ENCODE data around the gene IRF2BP2. TPM values are rescaled to one million over a fixed set of nuclear protein-coding genes. Genes with fewer than 3 reads are reported as not detected.

Gene IRF2BP2
- total RNA-seq, 6 donors from 2014 or later: 83.8 to 157 (median 116) TPM

DNA sequence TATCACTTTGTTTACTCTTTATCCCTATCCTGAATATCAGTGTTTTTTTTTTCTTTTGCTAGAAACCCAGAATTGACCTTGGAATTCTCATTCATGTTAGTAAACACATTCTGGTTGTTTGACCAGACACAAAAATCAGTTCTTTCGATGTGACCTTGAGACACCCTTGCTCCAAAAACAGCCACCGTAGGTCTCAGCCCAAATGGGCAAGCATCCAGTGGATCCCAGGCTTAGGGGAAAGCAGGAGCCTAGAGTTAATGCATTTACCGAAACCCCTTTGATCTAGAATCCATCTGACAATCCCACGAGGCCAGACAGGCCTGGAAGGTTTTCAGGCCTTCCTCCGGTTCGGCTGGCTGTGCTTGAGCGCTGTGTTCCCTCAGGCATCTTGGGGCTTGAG, 47.6 kb downstream of the IRF2BP2 start:
- no peaks in the 10 kb centered on the region for H3K27me3 ChIP-seq
- H3K4me3 ChIP-seq: no peak overlapping the region
- H3K36me3 ChIP-seq: no peaks in the 10 kb centered on the region
- H3K9me3 ChIP-seq: no peaks in the 10 kb centered on the region
- H3K27ac ChIP-seq: no peak overlapping the region
- no peak for ATAC-seq (ENCODE audit: low FRiP score in 2 of 2)
- H3K4me1 ChIP-seq: no peaks in the 10 kb centered on the region
- 90 to 95% methylated on average over 7 of the region's 7 CpGs for WGBS, 2 donors
- DNase-seq: no peak
- TF ChIP-seq EP300 (IDR thresholded peaks at IDR 0.05) (no peak), POLR2A (IDR thresholded peaks at IDR 0.05) (no peak), POLR2AphosphoS5 (IDR thresholded peaks at IDR 0.05) (no peak)
- TF ChIP-seq, protein P1, sequence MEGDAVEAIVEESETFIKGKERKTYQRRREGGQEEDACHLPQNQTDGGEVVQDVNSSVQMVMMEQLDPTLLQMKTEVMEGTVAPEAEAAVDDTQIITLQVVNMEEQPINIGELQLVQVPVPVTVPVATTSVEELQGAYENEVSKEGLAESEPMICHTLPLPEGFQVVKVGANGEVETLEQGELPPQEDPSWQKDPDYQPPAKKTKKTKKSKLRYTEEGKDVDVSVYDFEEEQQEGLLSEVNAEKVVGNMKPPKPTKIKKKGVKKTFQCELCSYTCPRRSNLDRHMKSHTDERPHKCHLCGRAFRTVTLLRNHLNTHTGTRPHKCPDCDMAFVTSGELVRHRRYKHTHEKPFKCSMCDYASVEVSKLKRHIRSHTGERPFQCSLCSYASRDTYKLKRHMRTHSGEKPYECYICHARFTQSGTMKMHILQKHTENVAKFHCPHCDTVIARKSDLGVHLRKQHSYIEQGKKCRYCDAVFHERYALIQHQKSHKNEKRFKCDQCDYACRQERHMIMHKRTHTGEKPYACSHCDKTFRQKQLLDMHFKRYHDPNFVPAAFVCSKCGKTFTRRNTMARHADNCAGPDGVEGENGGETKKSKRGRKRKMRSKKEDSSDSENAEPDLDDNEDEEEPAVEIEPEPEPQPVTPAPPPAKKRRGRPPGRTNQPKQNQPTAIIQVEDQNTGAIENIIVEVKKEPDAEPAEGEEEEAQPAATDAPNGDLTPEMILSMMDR (IDR thresholded peaks at IDR 0.05): no peak

DNA sequence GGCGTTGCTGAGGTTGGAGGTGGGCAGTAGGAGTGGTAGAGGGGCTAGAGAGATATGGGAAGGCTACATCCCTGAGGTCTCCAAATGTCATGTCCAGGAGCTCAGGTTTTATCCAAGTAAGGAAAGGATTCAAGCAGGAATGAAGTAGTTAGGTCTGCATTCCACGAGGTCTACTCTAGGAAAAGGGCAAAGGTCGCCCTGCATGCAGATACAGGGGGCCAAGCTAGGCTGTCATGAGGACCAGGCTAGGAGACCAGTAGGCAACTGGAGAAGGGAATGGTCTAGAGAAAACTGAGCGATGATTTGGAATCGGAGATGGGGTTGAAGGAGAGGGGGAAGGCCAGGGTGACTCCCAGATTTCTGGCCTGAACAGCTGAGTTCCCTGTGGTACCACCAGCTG, 48.7 kb downstream of the IRF2BP2 start:
- 92 to 93% methylated on average over 5 of the region's 5 CpGs for WGBS, 2 donors
- Histone ChIP-seq H3K27ac (no peak overlapping the region), H3K4me1 (no peaks in the 10 kb centered on the region), H3K27me3 (no peaks in the 10 kb centered on the region), H3K9me3 (no peaks in the 10 kb centered on the region), H3K4me3 (no peak overlapping the region), H3K36me3 (no peaks in the 10 kb centered on the region)
- no peak for DNase-seq
- no peak for ATAC-seq (ENCODE audit: low FRiP score in 2 of 2)
- TF ChIP-seq, protein P1 (IDR thresholded peaks at IDR 0.05): no peak
- TF ChIP-seq POLR2AphosphoS5 (IDR thresholded peaks at IDR 0.05) (no peak), EP300 (IDR thresholded peaks at IDR 0.05) (no peak), POLR2A (IDR thresholded peaks at IDR 0.05) (no peak)

DNA sequence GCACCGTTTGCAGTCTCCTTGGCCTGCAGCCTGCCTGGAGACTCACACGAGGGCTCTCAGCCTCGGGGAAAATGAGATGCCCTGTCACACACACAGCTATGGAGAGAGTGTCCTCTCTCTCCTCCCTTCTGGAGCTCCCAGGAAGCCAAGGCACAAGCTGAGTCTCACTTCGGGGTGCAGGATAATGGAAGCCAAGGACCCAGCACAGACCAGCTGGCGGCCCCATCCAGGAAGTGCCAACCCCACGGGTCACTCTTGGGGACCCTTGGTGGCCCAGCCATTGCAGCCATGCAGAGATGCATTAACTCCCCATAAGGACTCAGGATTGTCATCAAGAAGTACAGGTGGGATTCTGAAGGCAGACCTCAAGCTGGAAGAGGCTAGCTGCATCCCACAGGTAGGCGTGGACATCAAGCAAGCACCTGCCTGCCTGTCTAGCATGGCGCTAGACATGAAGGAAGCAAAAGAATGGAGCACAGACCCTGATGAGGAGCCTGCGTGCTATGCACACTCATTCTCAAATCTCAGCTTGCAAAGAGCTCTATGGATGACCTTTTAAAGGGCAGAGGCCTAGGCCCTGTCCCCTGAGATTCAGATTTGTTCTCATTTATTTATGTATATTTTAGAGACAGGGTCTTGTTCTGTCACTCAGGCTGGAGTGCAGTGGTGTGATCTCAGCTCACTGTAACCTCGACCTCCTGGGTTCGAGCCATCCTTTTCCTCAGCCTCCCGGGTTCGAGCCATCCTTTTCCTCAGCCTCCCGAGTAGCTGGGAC, 49.9 kb downstream of the IRF2BP2 start:
- ATAC-seq (ENCODE audit: low FRiP score in 2 of 2): peak in 1 of 2 donors; percentile 16

DNA sequence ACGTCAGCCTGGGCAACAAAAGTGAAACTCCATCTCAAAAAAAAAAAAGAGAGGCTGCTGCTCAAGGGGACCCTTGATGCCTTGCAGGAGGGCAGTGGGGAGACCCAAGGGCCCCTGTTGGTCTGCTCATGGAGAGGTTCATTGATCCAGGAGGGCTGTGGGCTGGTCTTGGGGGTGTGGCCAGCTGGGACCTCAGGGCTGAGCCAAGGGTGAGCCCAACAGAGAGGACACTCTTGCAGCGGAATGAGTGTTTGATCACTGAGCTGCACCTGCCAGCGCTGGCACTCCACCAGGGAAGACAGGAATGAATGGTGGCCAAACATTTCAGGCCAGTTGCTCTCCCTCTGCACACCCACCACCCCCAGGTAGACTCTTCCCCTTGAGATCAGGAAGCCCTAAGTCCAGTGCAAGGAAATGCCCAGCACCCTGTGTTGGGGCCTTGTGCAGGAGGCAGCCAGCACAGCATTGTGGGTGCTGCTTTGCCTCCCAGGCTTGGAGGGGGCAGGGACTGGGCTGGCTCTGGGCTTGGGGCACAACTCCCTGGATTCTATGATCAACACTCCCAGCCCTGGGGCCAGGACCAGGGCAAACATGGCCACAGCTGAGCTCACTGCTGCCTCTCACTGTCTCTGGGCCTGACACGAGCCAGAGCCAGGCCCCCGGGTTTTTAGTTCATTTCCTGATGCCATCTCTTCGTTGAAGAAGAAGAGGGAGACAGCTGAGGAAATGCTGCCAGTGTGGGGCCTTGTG, 50.7 kb downstream of the IRF2BP2 start:
- WGBS, 2 donors: 76 to 83% methylated on average over 6 of the region's 6 CpGs
- H3K27me3 ChIP-seq: no peaks in the 10 kb centered on the region
- no peaks in the 10 kb centered on the region for H3K36me3 ChIP-seq
- H3K9me3 ChIP-seq: no peaks in the 10 kb centered on the region
- DNase-seq (peak in 1 of 2 donors; percentile 38), ATAC-seq (ENCODE audit: low FRiP score in 2 of 2) (no peak)
- H3K4me3 ChIP-seq: no peak overlapping the region
- TF ChIP-seq, protein P1 (IDR thresholded peaks at IDR 0.05): no peak
- no peak for TF ChIP-seq EP300 (IDR thresholded peaks at IDR 0.05)
- TF ChIP-seq POLR2A (IDR thresholded peaks at IDR 0.05): no peak
- no peak for TF ChIP-seq POLR2AphosphoS5 (IDR thresholded peaks at IDR 0.05)
- H3K4me1 ChIP-seq: peaks cover 0 to 3% (median 0%) of the 10 kb centered on the region in 4 donors
- no peak overlapping the region for H3K27ac ChIP-seq

More for the DNA sequence above, 49.9 kb downstream of the IRF2BP2 start:
- DNase-seq: no peak
- TF ChIP-seq EP300 (IDR thresholded peaks at IDR 0.05) (no peak), POLR2AphosphoS5 (IDR thresholded peaks at IDR 0.05) (no peak), POLR2A (IDR thresholded peaks at IDR 0.05) (no peak)
- TF ChIP-seq, protein P1 (IDR thresholded peaks at IDR 0.05): no peak
- Histone ChIP-seq H3K27me3 (no peaks in the 10 kb centered on the region), H3K4me1 (no peaks in the 10 kb centered on the region), H3K36me3 (no peaks in the 10 kb centered on the region), H3K4me3 (no peak overlapping the region), H3K9me3 (no peaks in the 10 kb centered on the region), H3K27ac (no peak overlapping the region)
- 80 to 92% methylated on average over 11 to 14 of the region's 14 CpGs for WGBS, 2 donors
